ENCODE results near the gene SESN1.
"Not testable (repeated sequence)": the region's sequence is repeated elsewhere in the genome, so short reads cannot be mapped to it uniquely, and the experiment has no call there.

Gene SESN1

GRCh38 chr6:108982154-108983113 lies 112.2 kb downstream of the SESN1 start:
- FAIRE-seq (no peak), DNase-seq (ENCODE audit: insufficient read length, low spot score) (no peak)
- no peak for TF ChIP-seq PAX5 (IDR thresholded peaks at IDR 0.05; ENCODE audit: insufficient read depth, low read length, severe bottlenecking)

- not testable (repeated sequence) for FAIRE-seq; DNase-seq (ENCODE audit: insufficient read length, low spot score)
Measured at GRCh38 chr6:108978638-108979037, 116.0 kb downstream of the SESN1 start.

- no peak for FAIRE-seq
- no peak for DNase-seq (ENCODE audit: insufficient read length, low spot score)
- no peak for TF ChIP-seq POLR2AphosphoS5 (IDR thresholded peaks at IDR 0.05; ENCODE audit: low read depth, low read length)
- TF ChIP-seq TAF1 (IDR thresholded peaks at IDR 0.05; ENCODE audit: low read depth, low read length) = no peak
- TF ChIP-seq POU2F2 (IDR thresholded peaks at IDR 0.05; ENCODE audit: low read depth, low read length) = no peak
- no peak for TF ChIP-seq SPI1 (IDR thresholded peaks at IDR 0.05; ENCODE audit: low read depth, low read length)
- no peak for TF ChIP-seq PAX5 (IDR thresholded peaks at IDR 0.05; ENCODE audit: insufficient read depth, low read length, severe bottlenecking)
- no peak for TF ChIP-seq POLR2A (IDR thresholded peaks at IDR 0.05; ENCODE audit: low read depth, low read length)
Measured at GRCh38 chr6:108974201-108974600, 120.4 kb downstream of the SESN1 start.

GRCh38 chr6:108969776-108970175 lies 124.9 kb downstream of the SESN1 start:
- FAIRE-seq (no peak), DNase-seq (ENCODE audit: insufficient read length, low spot score) (no peak)
- TF ChIP-seq SPI1 (IDR thresholded peaks at IDR 0.05; ENCODE audit: low read depth, low read length) (no peak), POU2F2 (IDR thresholded peaks at IDR 0.05; ENCODE audit: low read depth, low read length) (no peak), POLR2A (IDR thresholded peaks at IDR 0.05; ENCODE audit: low read depth, low read length) (no peak), POLR2AphosphoS5 (IDR thresholded peaks at IDR 0.05; ENCODE audit: low read depth, low read length) (no peak), PAX5 (IDR thresholded peaks at IDR 0.05; ENCODE audit: insufficient read depth, low read length, severe bottlenecking) (no peak), TAF1 (IDR thresholded peaks at IDR 0.05; ENCODE audit: low read depth, low read length) (no peak)

- no peak for TF ChIP-seq PAX5 (IDR thresholded peaks at IDR 0.05; ENCODE audit: insufficient read depth, low read length, severe bottlenecking)
- TF ChIP-seq SPI1 (IDR thresholded peaks at IDR 0.05; ENCODE audit: low read depth, low read length) = no peak
- TF ChIP-seq POU2F2 (IDR thresholded peaks at IDR 0.05; ENCODE audit: low read depth, low read length) = no peak
- TF ChIP-seq TAF1 (IDR thresholded peaks at IDR 0.05; ENCODE audit: low read depth, low read length) = no peak
- TF ChIP-seq POLR2A (IDR thresholded peaks at IDR 0.05; ENCODE audit: low read depth, low read length) = no peak
- TF ChIP-seq POLR2AphosphoS5 (IDR thresholded peaks at IDR 0.05; ENCODE audit: low read depth, low read length) = no peak
- FAIRE-seq (no peak), DNase-seq (ENCODE audit: insufficient read length, low spot score) (no peak)
Measured at GRCh38 chr6:108968325-108969316, 126.0 kb downstream of the SESN1 start.

DNA sequence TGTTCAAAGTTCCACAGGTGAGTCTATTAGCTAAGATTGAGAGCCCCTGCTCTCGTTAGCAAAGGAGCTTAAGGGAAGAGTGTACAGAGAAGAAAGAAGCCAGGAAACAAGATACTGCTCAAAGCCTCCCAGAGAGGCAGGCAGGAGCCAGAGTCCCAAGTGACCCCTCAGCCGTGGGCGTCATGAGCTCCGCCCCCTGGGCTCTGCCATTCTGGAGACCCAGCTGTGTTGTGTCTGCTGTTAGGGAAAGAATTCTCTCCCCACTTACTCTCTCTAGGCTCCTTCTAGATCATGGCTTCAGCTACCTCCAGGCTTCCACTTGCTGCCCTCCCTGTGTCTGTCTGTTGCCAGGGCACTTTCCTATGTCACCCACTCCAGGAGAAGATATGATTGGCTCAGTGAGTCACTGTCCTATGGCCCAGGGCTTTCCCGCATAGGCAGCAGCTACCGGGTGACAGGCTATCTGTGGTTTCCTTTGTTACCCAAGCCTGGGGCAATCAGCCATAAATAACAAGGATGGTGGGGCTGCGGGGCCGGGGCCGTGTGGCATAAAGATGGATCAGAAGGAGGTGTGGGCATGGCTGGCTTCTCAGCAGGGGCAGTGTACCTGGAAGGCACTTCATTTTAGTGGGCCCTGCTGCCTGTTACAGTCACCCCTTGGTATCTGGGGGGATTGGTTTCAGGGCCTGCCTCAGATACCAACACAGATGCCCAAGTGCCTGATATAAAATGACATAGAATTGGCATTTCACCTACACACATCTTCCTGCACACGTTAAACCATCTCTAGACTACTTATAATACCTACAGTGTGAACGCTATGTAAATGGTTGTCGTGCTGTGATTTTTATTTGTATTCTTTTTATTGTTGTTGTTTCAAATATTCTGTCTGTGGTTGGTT lies 127.5 kb downstream of the SESN1 start:
- FAIRE-seq (no peak), DNase-seq (ENCODE audit: insufficient read length, low spot score) (no peak)

DNA sequence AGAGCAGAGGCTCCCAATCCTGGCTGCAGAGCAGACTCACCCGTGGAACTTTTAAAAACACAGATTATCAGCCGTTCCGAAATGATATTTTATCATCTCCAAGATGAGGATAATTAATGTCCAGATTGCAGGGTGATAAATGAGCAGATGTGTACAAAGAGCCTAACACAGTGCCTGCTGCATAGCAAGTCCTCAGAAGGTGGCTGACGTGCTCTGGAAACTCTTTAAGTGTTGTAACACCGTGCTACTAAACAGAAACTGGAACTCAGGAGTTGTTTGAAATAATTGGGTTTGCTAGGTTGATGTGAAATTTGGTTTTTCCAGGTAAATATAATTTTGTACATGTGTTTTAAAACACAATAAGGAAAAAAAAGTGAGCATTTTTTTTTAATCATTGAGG lies 128.4 kb downstream of the SESN1 start:
- FAIRE-seq (no peak), DNase-seq (ENCODE audit: insufficient read length, low spot score) (no peak)
- TF ChIP-seq POLR2AphosphoS5 (IDR thresholded peaks at IDR 0.05; ENCODE audit: low read depth, low read length) (no peak), POLR2A (IDR thresholded peaks at IDR 0.05; ENCODE audit: low read depth, low read length) (no peak), SPI1 (IDR thresholded peaks at IDR 0.05; ENCODE audit: low read depth, low read length) (no peak), POU2F2 (IDR thresholded peaks at IDR 0.05; ENCODE audit: low read depth, low read length) (no peak), PAX5 (IDR thresholded peaks at IDR 0.05; ENCODE audit: insufficient read depth, low read length, severe bottlenecking) (no peak), TAF1 (IDR thresholded peaks at IDR 0.05; ENCODE audit: low read depth, low read length) (no peak)

More for the DNA sequence above, 127.5 kb downstream of the SESN1 start:
- TF ChIP-seq POLR2A (IDR thresholded peaks at IDR 0.05; ENCODE audit: low read depth, low read length) (no peak), PAX5 (IDR thresholded peaks at IDR 0.05; ENCODE audit: insufficient read depth, low read length, severe bottlenecking) (no peak), POU2F2 (IDR thresholded peaks at IDR 0.05; ENCODE audit: low read depth, low read length) (no peak), TAF1 (IDR thresholded peaks at IDR 0.05; ENCODE audit: low read depth, low read length) (no peak), POLR2AphosphoS5 (IDR thresholded peaks at IDR 0.05; ENCODE audit: low read depth, low read length) (no peak), SPI1 (IDR thresholded peaks at IDR 0.05; ENCODE audit: low read depth, low read length) (no peak)

GRCh38 chr6:108961985-108962384 lies 132.7 kb downstream of the SESN1 start:
- FAIRE-seq = no peak

More at GRCh38 chr6:108961985-108962384, 132.7 kb downstream of the SESN1 start:
- DNase-seq (ENCODE audit: insufficient read length, low spot score) = no peak
- TF ChIP-seq TAF1 (IDR thresholded peaks at IDR 0.05; ENCODE audit: low read depth, low read length) (no peak), POLR2A (IDR thresholded peaks at IDR 0.05; ENCODE audit: low read depth, low read length) (no peak), SPI1 (IDR thresholded peaks at IDR 0.05; ENCODE audit: low read depth, low read length) (no peak), PAX5 (IDR thresholded peaks at IDR 0.05; ENCODE audit: insufficient read depth, low read length, severe bottlenecking) (no peak), POU2F2 (IDR thresholded peaks at IDR 0.05; ENCODE audit: low read depth, low read length) (no peak), POLR2AphosphoS5 (IDR thresholded peaks at IDR 0.05; ENCODE audit: low read depth, low read length) (no peak)

All from GM12891 (cell line).